BJ (cell line): Measurements from ENCODE around the gene SLC24A4. TPM values are rescaled to one million over a fixed set of nuclear protein-coding genes. Genes with fewer than 3 reads are reported as not detected.

Experiments used
- CTCF ChIA-PET: fragments of 350-600 bp; formaldehyde crosslinking; extraction: SDS; loops from one replicate; lab custom pipeline; 2021; ENCODE audit warnings: antibody characterized with exemption, inconsistent platforms; lab: Yijun Ruan, JAX
- POLR2A ChIA-PET: fragments of 300-600 bp; sonication (Branson Sonifier 250); formaldehyde crosslinking; extraction: SDS; loops from one replicate; lab custom pipeline; 2021; ENCODE audit warnings: antibody characterized with exemption; lab: Charles Lee
- DNase-seq: peaks from one replicate; pipeline ENCODE4 v3.0.0-alpha.2; 2011; ENCODE audit warnings: low read depth
- H3K27me3 ChIP-seq: 2 replicates; pipeline ENCODE4 v1.6.0; 2011; ENCODE audit warnings: low read length; ENCODE audit not compliant: control insufficient read depth, insufficient read depth
- H3K36me3 ChIP-seq: 2 replicates; pipeline ENCODE4 v1.5.1; 2011; ENCODE audit warnings: low read length; ENCODE audit not compliant: control insufficient read depth, insufficient read depth
- H3K4me3 ChIP-seq: 2 replicates; pipeline ENCODE4 v1.5.1; 2011; ENCODE audit warnings: low read depth, mild to moderate bottlenecking, control low read depth, low read length
- polyA plus RNA-seq: library from polyadenylated mRNA; depleted of rRNA; stranded (reverse); fragments of >200 nt; gene quantifications from 2 replicates; pipeline ENCODE4 v1.2.3, GENCODE V29; 2011
- TF ChIP-seq, protein P1 (sequence below): IDR thresholded peaks from 2 replicates; pipeline ENCODE4 v1.5.1; 2011; ENCODE audit warnings: low read depth, mild to moderate bottlenecking, control low read depth, inconsistent platforms, low read length, moderate library complexity; ENCODE audit not compliant: insufficient read depth

Gene SLC24A4
- polyA plus RNA-seq, 1 experiment = not detected

DNA sequence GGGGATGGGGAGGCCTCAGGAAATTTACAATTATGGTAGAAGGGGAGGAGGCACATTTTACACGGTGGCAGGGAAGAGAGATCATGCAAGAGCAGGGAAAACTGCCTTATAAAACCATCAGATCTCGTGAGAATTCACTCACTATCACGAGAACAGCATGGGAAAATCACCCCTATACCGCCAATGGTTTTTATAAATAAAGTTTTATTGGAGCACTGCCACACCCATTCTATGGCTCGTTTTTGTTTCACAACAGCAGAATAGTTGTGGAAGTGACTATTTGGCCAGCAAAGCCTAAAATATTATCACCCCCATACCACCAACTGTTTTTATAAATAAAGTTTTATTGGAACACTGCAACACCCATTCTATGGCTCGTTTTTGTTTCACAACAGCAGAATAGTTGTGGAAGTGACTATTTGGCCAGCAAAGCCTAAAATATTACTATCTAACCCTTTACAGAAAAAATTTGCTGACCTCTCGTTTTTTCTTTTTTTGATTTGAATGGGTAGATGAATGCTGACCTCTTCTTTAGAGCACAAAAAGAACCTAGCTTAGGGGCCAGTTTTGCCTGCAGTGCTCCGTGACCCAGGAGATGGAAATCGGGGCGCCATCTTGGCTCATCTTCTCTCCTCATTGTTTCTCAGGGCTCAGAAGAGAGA lies 113.3 kb downstream of the SLC24A4 start:
- CTCF ChIA-PET = no interaction called here
- Histone ChIP-seq H3K27me3 (peaks cover 8% of the 10 kb centered on the region), H3K4me3 (no peak overlapping the region), H3K36me3 (no peaks in the 10 kb centered on the region)
- POLR2A ChIA-PET = no interaction called here
- TF ChIP-seq, protein P1, sequence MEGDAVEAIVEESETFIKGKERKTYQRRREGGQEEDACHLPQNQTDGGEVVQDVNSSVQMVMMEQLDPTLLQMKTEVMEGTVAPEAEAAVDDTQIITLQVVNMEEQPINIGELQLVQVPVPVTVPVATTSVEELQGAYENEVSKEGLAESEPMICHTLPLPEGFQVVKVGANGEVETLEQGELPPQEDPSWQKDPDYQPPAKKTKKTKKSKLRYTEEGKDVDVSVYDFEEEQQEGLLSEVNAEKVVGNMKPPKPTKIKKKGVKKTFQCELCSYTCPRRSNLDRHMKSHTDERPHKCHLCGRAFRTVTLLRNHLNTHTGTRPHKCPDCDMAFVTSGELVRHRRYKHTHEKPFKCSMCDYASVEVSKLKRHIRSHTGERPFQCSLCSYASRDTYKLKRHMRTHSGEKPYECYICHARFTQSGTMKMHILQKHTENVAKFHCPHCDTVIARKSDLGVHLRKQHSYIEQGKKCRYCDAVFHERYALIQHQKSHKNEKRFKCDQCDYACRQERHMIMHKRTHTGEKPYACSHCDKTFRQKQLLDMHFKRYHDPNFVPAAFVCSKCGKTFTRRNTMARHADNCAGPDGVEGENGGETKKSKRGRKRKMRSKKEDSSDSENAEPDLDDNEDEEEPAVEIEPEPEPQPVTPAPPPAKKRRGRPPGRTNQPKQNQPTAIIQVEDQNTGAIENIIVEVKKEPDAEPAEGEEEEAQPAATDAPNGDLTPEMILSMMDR = no peak
- no peak for DNase-seq

DNA sequence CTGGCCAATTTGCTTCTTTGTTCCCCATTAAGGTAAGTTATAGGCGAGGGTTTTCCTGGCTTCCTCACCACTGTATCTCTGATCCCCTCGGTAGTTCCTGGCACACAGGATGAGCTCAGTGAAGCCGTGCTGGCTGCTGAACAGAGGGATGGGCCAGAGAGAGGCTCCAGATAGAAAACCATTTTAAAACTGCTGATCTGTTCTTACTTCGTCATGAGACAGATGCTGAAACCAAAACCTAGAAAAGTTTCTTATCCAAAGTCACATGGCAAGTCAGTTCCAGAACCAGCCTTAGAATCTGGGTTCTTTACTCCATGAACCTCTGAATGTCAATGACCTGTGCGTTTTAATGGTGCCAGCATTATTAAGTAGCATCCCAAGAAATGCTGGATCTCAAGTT lies 114.3 kb downstream of the SLC24A4 start:
- CTCF ChIA-PET = interaction anchor here (1.4 kb wide), 1 partner anchor 22 kb away, joined by 3 read pairs; no protein-coding TSS in a partner anchor
- no peak overlapping the region for H3K4me3 ChIP-seq

DNA sequence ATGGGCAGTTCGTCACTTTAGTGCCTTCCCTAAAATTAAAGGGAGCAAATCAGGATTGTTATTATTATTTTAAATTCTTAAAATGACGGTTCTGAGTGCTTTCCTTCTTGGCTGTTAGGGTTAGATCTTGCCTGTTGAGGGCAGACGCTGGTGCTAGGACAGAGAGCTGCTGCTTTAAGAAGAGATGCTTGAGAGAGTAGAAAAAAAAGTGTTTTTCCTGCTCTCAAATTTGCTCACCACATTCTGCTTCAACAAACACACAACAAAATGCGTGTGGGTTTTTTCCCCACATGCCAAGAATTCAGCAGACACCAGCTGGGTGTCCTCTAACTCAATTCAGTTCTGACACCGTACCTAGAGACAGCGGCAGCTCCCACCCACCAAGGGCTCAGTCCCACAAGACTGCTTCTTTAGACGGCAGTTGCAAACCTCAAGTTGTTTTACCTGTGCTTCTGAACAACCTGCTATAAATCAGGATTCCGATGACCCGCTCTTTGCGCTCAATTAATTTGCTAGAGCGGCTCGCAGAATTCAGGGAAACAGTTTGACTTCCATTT lies 114.8 kb downstream of the SLC24A4 start:
- CTCF ChIA-PET = interaction anchor here (1.4 kb wide), 1 partner anchor 22 kb away, joined by 3 read pairs; no protein-coding TSS in a partner anchor
- peaks cover 3% of the 10 kb centered on the region for H3K27me3 ChIP-seq
- POLR2A ChIA-PET = no interaction called here
- no peaks in the 10 kb centered on the region for H3K36me3 ChIP-seq
- TF ChIP-seq, protein P1 = no peak
- H3K4me3 ChIP-seq = no peak overlapping the region
- DNase-seq = no peak

More for the DNA sequence above, 114.3 kb downstream of the SLC24A4 start:
- no peak for DNase-seq
- Histone ChIP-seq H3K36me3 (no peaks in the 10 kb centered on the region), H3K27me3 (peaks cover 3% of the 10 kb centered on the region)
- POLR2A ChIA-PET = no interaction called here
- TF ChIP-seq, protein P1 = no peak

DNA sequence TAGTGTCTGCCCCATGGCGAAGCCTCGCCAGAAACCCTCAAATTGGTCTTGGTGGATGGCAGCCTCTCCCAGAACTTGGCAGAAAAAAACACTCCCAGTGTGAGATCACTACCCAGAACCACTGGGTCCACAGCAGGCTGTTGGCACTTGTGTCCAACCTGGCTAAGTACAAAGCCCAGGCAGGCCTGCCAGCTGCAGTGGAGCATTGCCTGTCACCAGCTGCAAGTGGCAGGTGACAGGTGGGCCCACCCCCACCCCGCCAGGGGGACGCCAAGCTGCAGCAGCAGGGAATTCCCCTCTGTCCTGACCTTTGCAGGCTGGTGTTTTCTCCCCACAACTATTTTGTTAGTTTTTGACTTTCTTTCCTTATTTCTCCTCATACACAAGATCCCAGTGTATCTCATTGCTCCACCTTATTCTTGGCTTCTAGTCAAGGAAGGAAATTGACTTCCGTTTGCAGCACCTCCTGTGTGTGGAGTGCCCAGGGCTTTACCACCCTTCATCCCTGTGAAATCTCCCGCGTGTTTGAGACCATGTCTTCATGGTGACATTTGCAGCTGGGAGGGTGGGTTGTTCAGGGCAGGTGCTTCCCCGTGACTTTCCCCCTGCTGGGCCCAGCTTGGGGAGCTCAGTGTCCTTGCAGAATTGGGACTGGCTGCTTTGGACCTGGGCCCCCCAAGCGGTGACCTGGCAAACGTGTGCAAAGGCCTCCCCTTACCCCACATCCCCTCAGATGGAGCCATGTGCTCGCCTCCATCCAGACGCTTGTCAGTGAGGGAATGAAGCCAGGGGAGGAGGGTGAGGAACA lies 116.8 kb downstream of the SLC24A4 start:
- CTCF ChIA-PET = no interaction called here

More for the DNA sequence above, 116.8 kb downstream of the SLC24A4 start:
- no peaks in the 10 kb centered on the region for H3K36me3 ChIP-seq
- DNase-seq = no peak
- TF ChIP-seq, protein P1 = no peak
- H3K27me3 ChIP-seq = peaks cover 3% of the 10 kb centered on the region
- no peak overlapping the region for H3K4me3 ChIP-seq
- POLR2A ChIA-PET = no interaction called here
